Right atrium auricular region (tissue), 2 donors: ENCODE measurements around the gene TTC39C. TPM values are rescaled to one million over a fixed set of nuclear protein-coding genes. Genes with fewer than 3 reads are reported as not detected.
A peak's percentile ranks its signal among the peaks of the same experiment; 100 is the strongest.
"Not testable (repeated sequence)": the region's sequence is repeated elsewhere in the genome, so short reads cannot be mapped to it uniquely, and the experiment has no call there.

Source experiments
- DNase-seq: peaks from one replicate; pipeline ENCODE4 v3.0.0-alpha.2; 2019; ENCODE audit warnings: low spot score
- H3K27ac ChIP-seq, 2 donors: fragments of 200-600 bp; sonication (generic); 1 replicate in 1 of 2; 2 replicates in 1 of 2; pipeline ENCODE4 v1.5.1; 2016 to 2019
- H3K27me3 ChIP-seq, 2 donors: fragments of 200-600 bp; sonication (generic); one replicate each; pipeline versions ENCODE4 v1.5.1 to v1.6.0; 2017 to 2019
- H3K36me3 ChIP-seq: fragments of 200-600 bp; sonication (generic); one replicate; pipeline ENCODE4 v1.5.1; 2016
- H3K4me1 ChIP-seq, 2 donors: fragments of 200-600 bp; sonication (generic); one replicate each; pipeline versions ENCODE4 v1.5.1 to v1.6.0; 2017 to 2019
- H3K4me3 ChIP-seq, 2 donors: fragments of 200-600 bp; sonication (generic); 1 replicate in 1 of 2; 2 replicates in 1 of 2; pipeline ENCODE4 v1.5.1; 2017 to 2019; ENCODE audit warnings: mild to moderate bottlenecking in 1 of 2, moderate library complexity in 1 of 2
- H3K9me3 ChIP-seq, 2 donors: fragments of 200-600 bp; sonication (generic); one replicate each; pipeline ENCODE4 v1.5.1; 2019
- CTCF ChIP-seq, 2 donors: fragments of 200-600 bp; sonication (generic); IDR thresholded peaks; one replicate each; pipeline ENCODE4 v1.5.1; 2019; ENCODE audit warnings: antibody characterized with exemption in 2 of 2
- total RNA-seq, 2 donors: library from RNA; depleted of rRNA; stranded (reverse); fragments of >200 nt; gene quantifications; one replicate each; pipeline ENCODE4 v1.1.0, GENCODE V29; 2016

Gene TTC39C
- total RNA-seq, 2 donors from 2014 or later: 4.2 to 10.3 TPM

- Histone ChIP-seq H3K9me3 (no peaks in the 10 kb centered on the region), H3K4me3 (peak within 1 kb of the TSS; percentile 57 to 68), H3K27ac (peak within 1 kb of the TSS; percentile 11 to 39), H3K4me1 (peaks cover 0 to 12% of the 10 kb centered on the region in 2 donors), H3K27me3 (no peaks in the 10 kb centered on the region), H3K36me3 (no peaks in the 10 kb centered on the region)
- peak; percentile 75 for DNase-seq
- no peak for TF ChIP-seq CTCF (IDR thresholded peaks at IDR 0.05)
Measured at GRCh38 chr18:24138789-24139616, 124.4 kb downstream of the TTC39C start, which contains the start of gene CABYR. Gene CABYR, plus strand, starts transcription at chr18:24139062. Its CDS starts 4,053 bp downstream, at chr18:24143115.

- Histone ChIP-seq H3K27ac (no peak overlapping the region), H3K4me3 (no peak overlapping the region), H3K4me1 (peaks cover 0 to 12% of the 10 kb centered on the region in 2 donors), H3K27me3 (no peaks in the 10 kb centered on the region), H3K36me3 (no peaks in the 10 kb centered on the region), H3K9me3 (no peaks in the 10 kb centered on the region)
- DNase-seq: no peak
- TF ChIP-seq CTCF (IDR thresholded peaks at IDR 0.05): no peak
Measured at GRCh38 chr18:24140697-24141096, 126.1 kb downstream of the TTC39C start.

GRCh38 chr18:24142376-24142775, 127.8 kb downstream of the TTC39C start:
- peaks cover 0 to 12% of the 10 kb centered on the region in 2 donors for H3K4me1 ChIP-seq
- H3K9me3 ChIP-seq: no peaks in the 10 kb centered on the region
- H3K27me3 ChIP-seq: no peaks in the 10 kb centered on the region
- H3K36me3 ChIP-seq: no peaks in the 10 kb centered on the region
- H3K27ac ChIP-seq: no peak overlapping the region
- no peak overlapping the region for H3K4me3 ChIP-seq
- TF ChIP-seq CTCF (IDR thresholded peaks at IDR 0.05): no peak
- no peak for DNase-seq

GRCh38 chr18:24149591-24149990, 135.0 kb downstream of the TTC39C start:
- H3K27me3 ChIP-seq, H3K9me3 ChIP-seq, H3K36me3 ChIP-seq, H3K27ac ChIP-seq, H3K4me1 ChIP-seq, DNase-seq, H3K4me3 ChIP-seq: not testable (repeated sequence)

GRCh38 chr18:24153397-24153796, 138.8 kb downstream of the TTC39C start:
- H3K4me3 ChIP-seq: no peak overlapping the region
- H3K4me1 ChIP-seq: no peaks in the 10 kb centered on the region
- H3K27ac ChIP-seq: no peak overlapping the region
- no peaks in the 10 kb centered on the region for H3K27me3 ChIP-seq
- no peaks in the 10 kb centered on the region for H3K9me3 ChIP-seq
- peaks cover 22% of the 10 kb centered on the region for H3K36me3 ChIP-seq
- TF ChIP-seq CTCF (IDR thresholded peaks at IDR 0.05): no peak
- DNase-seq: no peak

- TF ChIP-seq CTCF (IDR thresholded peaks at IDR 0.05): no peak
- DNase-seq: no peak
- no peaks in the 10 kb centered on the region for H3K9me3 ChIP-seq
- H3K27ac ChIP-seq: no peak overlapping the region
- peaks cover 56% of the 10 kb centered on the region for H3K36me3 ChIP-seq
- no peak overlapping the region for H3K4me3 ChIP-seq
- no peaks in the 10 kb centered on the region for H3K4me1 ChIP-seq
- H3K27me3 ChIP-seq: no peaks in the 10 kb centered on the region
Measured at GRCh38 chr18:24157855-24158254, 143.3 kb downstream of the TTC39C start.
